NCI-H2227 (cell line): ENCODE measurements around the gene NEUROD2.

Source experiments
- DNase-seq: peaks from one replicate; lab custom pipeline; 2025; ENCODE audit not compliant: unreplicated experiment; lab: John Stamatoyannopoulos, UW

The NEUROD2 gene

GRCh38 chr17:39635614-39636176 lies 28.0 kb upstream of the NEUROD2 start:
- DNase-seq = no peak

GRCh38 chr17:39634384-39634871 lies 26.7 kb upstream of the NEUROD2 start:
- DNase-seq = peak; percentile 61

GRCh38 chr17:39633570-39634183 lies 26.0 kb upstream of the NEUROD2 start:
- DNase-seq = no peak

GRCh38 chr17:39632153-39632941 lies 24.6 kb upstream of the NEUROD2 start:
- DNase-seq = no peak

- no peak for DNase-seq
Measured at GRCh38 chr17:39631403-39631802, 23.7 kb upstream of the NEUROD2 start.

GRCh38 chr17:39629898-39630297 lies 22.2 kb upstream of the NEUROD2 start:
- no peak for DNase-seq

- DNase-seq = no peak
Measured at GRCh38 chr17:39629494-39629880, 21.8 kb upstream of the NEUROD2 start.

- no peak for DNase-seq
Measured at GRCh38 chr17:39628655-39629493, 21.2 kb upstream of the NEUROD2 start.

GRCh38 chr17:39627712-39628516 lies 20.2 kb upstream of the NEUROD2 start:
- DNase-seq = peak; percentile 23

- DNase-seq = no peak
Measured at GRCh38 chr17:39627047-39627711, 19.5 kb upstream of the NEUROD2 start.

GRCh38 chr17:39626171-39627046 lies 18.7 kb upstream of the NEUROD2 start, which contains the start of gene PPP1R1B:
Gene PPP1R1B, plus strand, starts transcription at chr17:39626952. Its CDS starts 441 bp downstream, at chr17:39627393.
- peak; percentile 31 for DNase-seq

GRCh38 chr17:39625198-39625785 lies 17.6 kb upstream of the NEUROD2 start:
- DNase-seq = no peak

GRCh38 chr17:39624313-39624712 lies 16.6 kb upstream of the NEUROD2 start:
- no peak for DNase-seq

- DNase-seq = peak; percentile 84
Measured at GRCh38 chr17:39623356-39623950, 15.7 kb upstream of the NEUROD2 start.

- DNase-seq = peak; percentile 47
Measured at GRCh38 chr17:39622380-39623006, 14.8 kb upstream of the NEUROD2 start.

- peak; percentile 89 for DNase-seq
Measured at GRCh38 chr17:39621523-39622379, 14.0 kb upstream of the NEUROD2 start.

GRCh38 chr17:39619786-39620101 lies 12.0 kb upstream of the NEUROD2 start:
- DNase-seq = no peak
